ENCODE results near the gene MMP25.

- TF ChIP-seq POLR2A (IDR thresholded peaks at IDR 0.05; ENCODE audit: low read depth, low read length) (no peak), SPI1 (IDR thresholded peaks at IDR 0.05; ENCODE audit: low read depth, low read length) (no peak), POLR2AphosphoS5 (IDR thresholded peaks at IDR 0.05; ENCODE audit: low read depth, low read length) (no peak)
Observed at GRCh38 chr16:3035289-3035971, 10.9 kb upstream of the MMP25 start.

All from GM12891 (cell line).